ENCODE data around the gene NOD1.
A peak's percentile ranks its signal among the peaks of the same experiment; 100 is the strongest.

Gene NOD1

GRCh38 chr7:30450240-30450982 lies 28.2 kb downstream of the NOD1 start:
- DNase-seq (ENCODE audit: low read depth, low spot score) = peak; percentile 45
- H3K4me3 ChIP-seq = peak overlapping the region; percentile 36; the same call in 1 of the 2 replicates
- H3K27ac ChIP-seq = peak overlapping the region; percentile 57; the same call in 1 of the 2 replicates
- TF ChIP-seq FOXP2 (optimal IDR thresholded peaks at IDR 0.05; ENCODE audit: control extremely low read depth, extremely low read length, insufficient read depth) (peak; percentile 52), EZH2 (IDR thresholded peaks at IDR 0.05) (no peak)
- H3K9me3 ChIP-seq (ENCODE audit: low read depth, low read length) = no peaks in the 10 kb centered on the region
- H3K36me3 ChIP-seq (ENCODE audit: insufficient read depth, low read length) = no peaks in the 10 kb centered on the region
- H3K9ac ChIP-seq (ENCODE audit: insufficient read length) = no peak overlapping the region

- TF ChIP-seq POLR2AphosphoS5 (IDR thresholded peaks at IDR 0.05; ENCODE audit: borderline replicate concordance, low read depth, low read length) = no peak
- TF ChIP-seq EZH2 (IDR thresholded peaks at IDR 0.05) = no peak
- no peak for TF ChIP-seq FOXP2 (optimal IDR thresholded peaks at IDR 0.05; ENCODE audit: control extremely low read depth, extremely low read length, insufficient read depth)
- no peak overlapping the region for H3K9ac ChIP-seq (ENCODE audit: insufficient read length)
- no peaks in the 10 kb centered on the region for H3K9me3 ChIP-seq (ENCODE audit: low read depth, low read length)
- no peak overlapping the region for H3K4me3 ChIP-seq
- DNase-seq (ENCODE audit: low read depth, low spot score) = no peak
- H3K36me3 ChIP-seq (ENCODE audit: insufficient read depth, low read length) = no peaks in the 10 kb centered on the region
- H3K27ac ChIP-seq = no peak overlapping the region
Observed at GRCh38 chr7:30448461-30449189, 30.0 kb downstream of the NOD1 start.

- no peak for DNase-seq (ENCODE audit: low read depth, low spot score)
- no peak for TF ChIP-seq EZH2 (IDR thresholded peaks at IDR 0.05)
- TF ChIP-seq POLR2AphosphoS5 (IDR thresholded peaks at IDR 0.05; ENCODE audit: borderline replicate concordance, low read depth, low read length) = no peak
- no peak for TF ChIP-seq FOXP2 (optimal IDR thresholded peaks at IDR 0.05; ENCODE audit: control extremely low read depth, extremely low read length, insufficient read depth)
- H3K4me3 ChIP-seq = no peak overlapping the region
- no peaks in the 10 kb centered on the region for H3K36me3 ChIP-seq (ENCODE audit: insufficient read depth, low read length)
- no peak overlapping the region for H3K27ac ChIP-seq
- H3K9ac ChIP-seq (ENCODE audit: insufficient read length) = no peak overlapping the region
- no peaks in the 10 kb centered on the region for H3K9me3 ChIP-seq (ENCODE audit: low read depth, low read length)
Observed at GRCh38 chr7:30447466-30447865, 31.1 kb downstream of the NOD1 start.

GRCh38 chr7:30446266-30446665 lies 32.3 kb downstream of the NOD1 start:
- H3K36me3 ChIP-seq (ENCODE audit: insufficient read depth, low read length) = no peaks in the 10 kb centered on the region

GRCh38 chr7:30445770-30446169 lies 32.8 kb downstream of the NOD1 start:
- H3K9me3 ChIP-seq (ENCODE audit: low read depth, low read length) = no peaks in the 10 kb centered on the region
- no peaks in the 10 kb centered on the region for H3K36me3 ChIP-seq (ENCODE audit: insufficient read depth, low read length)
- H3K4me3 ChIP-seq = no peak overlapping the region
- DNase-seq (ENCODE audit: low read depth, low spot score) = peak; percentile 45
- no peak overlapping the region for H3K27ac ChIP-seq
- no peak for TF ChIP-seq FOXP2 (optimal IDR thresholded peaks at IDR 0.05; ENCODE audit: control extremely low read depth, extremely low read length, insufficient read depth)
- no peak for TF ChIP-seq POLR2AphosphoS5 (IDR thresholded peaks at IDR 0.05; ENCODE audit: borderline replicate concordance, low read depth, low read length)
- TF ChIP-seq EZH2 (IDR thresholded peaks at IDR 0.05) = no peak
- H3K9ac ChIP-seq (ENCODE audit: insufficient read length) = no peak overlapping the region

More at GRCh38 chr7:30446266-30446665, 32.3 kb downstream of the NOD1 start:
- Histone ChIP-seq H3K9ac (ENCODE audit: insufficient read length) (no peak overlapping the region), H3K27ac (no peak overlapping the region), H3K9me3 (ENCODE audit: low read depth, low read length) (no peaks in the 10 kb centered on the region), H3K4me3 (no peak overlapping the region)
- no peak for DNase-seq (ENCODE audit: low read depth, low spot score)
- TF ChIP-seq EZH2 (IDR thresholded peaks at IDR 0.05) = no peak
- no peak for TF ChIP-seq POLR2AphosphoS5 (IDR thresholded peaks at IDR 0.05; ENCODE audit: borderline replicate concordance, low read depth, low read length)
- no peak for TF ChIP-seq FOXP2 (optimal IDR thresholded peaks at IDR 0.05; ENCODE audit: control extremely low read depth, extremely low read length, insufficient read depth)

GRCh38 chr7:30437823-30438574 lies 40.6 kb downstream of the NOD1 start:
- TF ChIP-seq POLR2AphosphoS5 (IDR thresholded peaks at IDR 0.05; ENCODE audit: borderline replicate concordance, low read depth, low read length) (no peak), FOXP2 (optimal IDR thresholded peaks at IDR 0.05; ENCODE audit: control extremely low read depth, extremely low read length, insufficient read depth) (no peak)
- no peak for DNase-seq (ENCODE audit: low read depth, low spot score)
- H3K4me3 ChIP-seq = no peak overlapping the region
- no peaks in the 10 kb centered on the region; the same call in 1 of the 2 replicates for H3K36me3 ChIP-seq (ENCODE audit: insufficient read depth, low read length)
- no peaks in the 10 kb centered on the region for H3K9me3 ChIP-seq (ENCODE audit: low read depth, low read length)
- no peak overlapping the region for H3K27ac ChIP-seq
- no peak overlapping the region for H3K9ac ChIP-seq (ENCODE audit: insufficient read length)

GRCh38 chr7:30436518-30436917 lies 42.1 kb downstream of the NOD1 start:
- H3K9ac ChIP-seq (ENCODE audit: insufficient read length) = no peak overlapping the region
- H3K9me3 ChIP-seq (ENCODE audit: low read depth, low read length) = no peaks in the 10 kb centered on the region
- no peak overlapping the region for H3K27ac ChIP-seq
- no peak for DNase-seq (ENCODE audit: low read depth, low spot score)
- H3K4me3 ChIP-seq = no peak overlapping the region
- no peaks in the 10 kb centered on the region; the same call in 1 of the 2 replicates for H3K36me3 ChIP-seq (ENCODE audit: insufficient read depth, low read length)
- TF ChIP-seq FOXP2 (optimal IDR thresholded peaks at IDR 0.05; ENCODE audit: control extremely low read depth, extremely low read length, insufficient read depth) (no peak), POLR2AphosphoS5 (IDR thresholded peaks at IDR 0.05; ENCODE audit: borderline replicate concordance, low read depth, low read length) (no peak), EZH2 (IDR thresholded peaks at IDR 0.05) (no peak)

- Histone ChIP-seq H3K27ac (no peak overlapping the region), H3K9ac (ENCODE audit: insufficient read length) (no peak overlapping the region), H3K9me3 (ENCODE audit: low read depth, low read length) (no peaks in the 10 kb centered on the region), H3K36me3 (ENCODE audit: insufficient read depth, low read length) (no peaks in the 10 kb centered on the region; the same call in 1 of the 2 replicates), H3K4me3 (no peak overlapping the region)
- TF ChIP-seq POLR2AphosphoS5 (IDR thresholded peaks at IDR 0.05; ENCODE audit: borderline replicate concordance, low read depth, low read length) (no peak), EZH2 (IDR thresholded peaks at IDR 0.05) (no peak), FOXP2 (optimal IDR thresholded peaks at IDR 0.05; ENCODE audit: control extremely low read depth, extremely low read length, insufficient read depth) (no peak)
- no peak for DNase-seq (ENCODE audit: low read depth, low spot score)
Observed at GRCh38 chr7:30436046-30436445, 42.5 kb downstream of the NOD1 start.

All from SK-N-MC (cell line).